Measurements from ENCODE around the gene RASAL1.

- no peak for TF ChIP-seq CTCF (IDR thresholded peaks at IDR 0.05)
- no peak for TF ChIP-seq POLR2A (IDR thresholded peaks at IDR 0.05)
These were observed 4.0 kb downstream of the RASAL1 start for GRCh38 chr12:113131556-113131955.
